HepG2 (cell line): ENCODE measurements around the gene DBNDD2. TPM values are rescaled to one million over a fixed set of nuclear protein-coding genes. Genes with fewer than 3 reads are reported as not detected.
A peak's percentile ranks its signal among the peaks of the same experiment; 100 is the strongest.

Experiments
- CCAR2 ChIP-seq: fragments of 200-400 bp; formaldehyde crosslinking; optimal IDR thresholded peaks from 2 replicates; pipeline ENCODE3; 2018; ENCODE audit warnings: low read depth, mild to moderate bottlenecking, low read length, moderate library complexity
- DNMT3B ChIP-seq: conservative IDR thresholded peaks from 2 replicates; pipeline ENCODE4 v1.6.1; 2016; ENCODE audit warnings: missing biosample characterization, control low read depth
- ETV6 ChIP-seq: sonication (generic); formaldehyde crosslinking; conservative IDR thresholded peaks from 2 replicates; pipeline ENCODE4 v1.4.0; 2020; ENCODE audit warnings: missing genetic modification reagents
- KLF12 ChIP-seq: sonication (generic); formaldehyde crosslinking; IDR thresholded peaks from 2 replicates; pipeline ENCODE4 v1.4.0; 2020; ENCODE audit warnings: missing genetic modification reagents, borderline replicate concordance
- MAFK ChIP-seq, 2 experiments: IDR thresholded peaks in 1 of 2; conservative IDR thresholded peaks in 1 of 2; 2 replicates each; pipeline ENCODE4 v1.6.1; 2011; ENCODE audit warnings: improper control_type of control experiment in 2 of 2, low read length in 2 of 2
- NPAS2 ChIP-seq: sonication (generic); formaldehyde crosslinking; IDR thresholded peaks from 2 replicates; pipeline ENCODE4 v1.8.0; 2022; ENCODE audit warnings: mild to moderate bottlenecking, missing genetic modification reagents, borderline replicate concordance
- REPIN1 ChIP-seq: sonication (generic); formaldehyde crosslinking; IDR thresholded peaks from 2 replicates; pipeline ENCODE4 v1.8.0; 2022; ENCODE audit warnings: missing genetic modification reagents, low read depth, mild to moderate bottlenecking, borderline replicate concordance
- RFXAP ChIP-seq: sonication (generic); formaldehyde crosslinking; IDR thresholded peaks from 2 replicates; pipeline ENCODE4 v1.4.0; 2020; ENCODE audit warnings: missing genetic modification reagents, borderline replicate concordance
- SAP130 ChIP-seq: IDR thresholded peaks from 2 replicates; pipeline ENCODE4 v1.6.1; 2016; ENCODE audit warnings: low read depth
- SMAD1 ChIP-seq: sonication (generic); formaldehyde crosslinking; IDR thresholded peaks from 2 replicates; pipeline ENCODE4 v1.4.0; 2020; ENCODE audit warnings: missing genetic modification reagents, low read depth, mild to moderate bottlenecking, borderline replicate concordance
- SSRP1 ChIP-seq: IDR thresholded peaks from 2 replicates; pipeline ENCODE4 v1.6.1; 2016; ENCODE audit warnings: control low read depth
- TEAD2 ChIP-seq: sonication (generic); formaldehyde crosslinking; IDR thresholded peaks from 2 replicates; pipeline ENCODE4 v1.9.0; 2021; ENCODE audit warnings: missing genetic modification reagents
- TP53 ChIP-seq: sonication (generic); formaldehyde crosslinking; conservative IDR thresholded peaks from 2 replicates; pipeline ENCODE4 v1.4.0; 2020; ENCODE audit warnings: missing genetic modification reagents
- WIZ ChIP-seq: sonication (generic); formaldehyde crosslinking; IDR thresholded peaks from 2 replicates; pipeline ENCODE4 v1.5.1; 2020; ENCODE audit warnings: mild to moderate bottlenecking, missing genetic modification reagents
- ZFP37 ChIP-seq: sonication (generic); formaldehyde crosslinking; IDR thresholded peaks from 2 replicates; pipeline ENCODE4 v1.4.0; 2020; ENCODE audit warnings: missing genetic modification reagents, borderline replicate concordance
- ZFYVE20 ChIP-seq: sonication (generic); formaldehyde crosslinking; IDR thresholded peaks from 2 replicates; pipeline ENCODE4 v1.8.0; 2023; ENCODE audit warnings: low read depth, mild to moderate bottlenecking, moderate library complexity, missing genetic modification reagents, borderline replicate concordance
- ZNF264 ChIP-seq: sonication (generic); formaldehyde crosslinking; IDR thresholded peaks from 2 replicates; pipeline ENCODE4 v1.4.0; 2020; ENCODE audit warnings: missing genetic modification reagents
- ZNF614 ChIP-seq: IDR thresholded peaks from 2 replicates; pipeline ENCODE4 v1.6.1; 2018; ENCODE audit warnings: missing biosample characterization, missing genetic modification reagents, inconsistent platforms, borderline replicate concordance
- ZNF713 ChIP-seq: sonication (generic); formaldehyde crosslinking; IDR thresholded peaks from 2 replicates; pipeline ENCODE4 v1.4.0; 2020; ENCODE audit warnings: mild to moderate bottlenecking, missing genetic modification reagents
- ZNF883 ChIP-seq: sonication (generic); formaldehyde crosslinking; IDR thresholded peaks from 2 replicates; pipeline ENCODE4 v1.5.1; 2020; ENCODE audit warnings: mild to moderate bottlenecking, missing genetic modification reagents; ENCODE audit errors: not compliant biosample characterization
- polyA plus RNA-seq, 8 experiments: library from polyadenylated mRNA; depleted of rRNA in 3 of 8; stranded (reverse) in 7 of 8; unstranded in 1 of 8; fragments of >200 nt; fragmentation: Illumina TruSeq in 4 of 8; extraction: Trizol in 4 of 8; gene quantifications; 2 replicates each; pipeline versions ENCODE4 v1.2.1 to v1.2.3, GENCODE V29; 2011 to 2016; ENCODE audit warnings: low read depth in 4 of 8, missing spikeins in 1 of 8, mixed read lengths in 1 of 8; ENCODE audit not compliant: insufficient read depth in 1 of 8
- total RNA-seq, 5 experiments: library from RNA; depleted of rRNA; stranded (reverse); fragments of >200 nt; fragmentation: Illumina TruSeq; extraction: Trizol; gene quantifications; 2 replicates each; pipeline ENCODE4 v1.2.3, GENCODE V29; 2016; ENCODE audit warnings: low read depth in 1 of 5
- TF ChIP-seq, protein P1 (sequence below), 2 experiments: fragments of 450-650 bp in 1 of 2; sonication (generic) in 1 of 2; formaldehyde crosslinking; IDR thresholded peaks; 2 replicates each; pipeline versions ENCODE4 v1.5.0 to v1.8.0; 2020 to 2022; ENCODE audit warnings: mild to moderate bottlenecking in 1 of 2, missing genetic modification reagents in 1 of 2
- TF ChIP-seq, protein P2 (sequence below): sonication (generic); formaldehyde crosslinking; IDR thresholded peaks from 2 replicates; pipeline ENCODE4 v1.4.0; 2020; ENCODE audit warnings: mild to moderate bottlenecking, missing genetic modification reagents
- TF ChIP-seq, protein P3 (sequence below): sonication (generic); formaldehyde crosslinking; IDR thresholded peaks from 2 replicates; pipeline ENCODE4 v1.8.0; 2022; ENCODE audit warnings: mild to moderate bottlenecking, missing genetic modification reagents, moderate library complexity
- TF ChIP-seq, protein P4 (sequence below): sonication (generic); formaldehyde crosslinking; IDR thresholded peaks from 2 replicates; pipeline ENCODE4 v1.8.1; 2023; ENCODE audit warnings: missing genetic modification reagents, inconsistent platforms, borderline replicate concordance
- TF ChIP-seq, protein P5 (sequence below): sonication (generic); formaldehyde crosslinking; IDR thresholded peaks from 2 replicates; pipeline ENCODE4 v1.4.0; 2020; ENCODE audit warnings: missing genetic modification reagents

The DBNDD2 gene
- total and polyA plus RNA-seq, 2 of the 13 experiments (the other 11 are each of a cell fraction or from before 2014, with no cell fraction given) = 16.7 to 47.6 TPM

DNA sequence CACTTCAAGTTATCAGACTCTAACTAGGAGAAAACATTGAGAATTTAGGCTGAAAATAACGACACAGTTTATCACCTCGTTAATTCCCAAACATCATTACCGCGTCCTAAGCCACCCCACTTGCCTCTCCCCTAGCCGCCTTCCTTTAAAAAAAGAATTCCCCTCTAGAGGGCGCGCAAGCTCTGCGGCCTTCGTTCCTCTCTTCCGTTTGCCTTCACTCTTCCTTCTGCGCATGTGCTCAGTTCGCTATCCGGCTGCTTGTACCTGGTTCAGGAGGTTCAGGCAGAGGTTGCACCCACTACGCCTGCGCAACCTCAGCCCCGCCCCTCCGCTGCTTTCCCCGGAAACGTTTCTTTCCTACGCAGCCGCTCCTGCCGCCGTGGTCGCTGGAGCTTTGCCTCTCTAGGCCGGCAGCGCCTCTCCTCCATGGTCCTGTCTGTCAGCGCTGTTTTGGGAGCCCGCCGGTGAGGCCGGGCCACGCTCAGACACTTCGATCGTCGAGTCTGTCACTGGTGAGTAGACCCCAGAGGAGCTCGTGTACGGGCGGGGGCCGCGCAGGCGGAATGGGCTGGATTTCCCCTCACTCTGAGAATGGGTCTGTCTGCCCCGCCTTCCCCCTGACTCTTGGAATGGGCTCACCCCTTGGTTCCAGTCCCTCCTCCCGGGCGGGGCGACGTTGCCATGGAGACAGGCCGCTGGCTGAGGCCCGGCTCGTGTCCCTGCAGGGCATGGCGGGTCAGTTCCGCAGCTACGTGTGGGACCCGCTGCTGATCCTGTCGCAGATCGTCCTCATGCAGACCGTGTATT, 45.1 kb upstream of the DBNDD2 start, which contains the start of gene SYS1 (continued):
- TF ChIP-seq, protein P1, sequence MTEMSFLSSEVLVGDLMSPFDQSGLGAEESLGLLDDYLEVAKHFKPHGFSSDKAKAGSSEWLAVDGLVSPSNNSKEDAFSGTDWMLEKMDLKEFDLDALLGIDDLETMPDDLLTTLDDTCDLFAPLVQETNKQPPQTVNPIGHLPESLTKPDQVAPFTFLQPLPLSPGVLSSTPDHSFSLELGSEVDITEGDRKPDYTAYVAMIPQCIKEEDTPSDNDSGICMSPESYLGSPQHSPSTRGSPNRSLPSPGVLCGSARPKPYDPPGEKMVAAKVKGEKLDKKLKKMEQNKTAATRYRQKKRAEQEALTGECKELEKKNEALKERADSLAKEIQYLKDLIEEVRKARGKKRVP (CRISPR knock-in tag; IDR thresholded peaks at IDR 0.05) = peak in 1 of 2 experiments; percentile 73; a peak in 1 of 4 replicates
- TF ChIP-seq RFXAP (CRISPR knock-in tag) (peak; percentile 27; the same call in 1 of the 2 replicates), ZNF264 (CRISPR knock-in tag) (no peak; the same call in 1 of the 2 replicates), ZNF713 (CRISPR knock-in tag) (peak; percentile 95; the same call in 1 of the 2 replicates), ZNF614 (CRISPR knock-in tag) (peak; percentile 94), WIZ (CRISPR knock-in tag) (no peak; the same call in 1 of the 2 replicates), ZFP37 (CRISPR knock-in tag) (no peak), NPAS2 (CRISPR knock-in tag) (no peak), SAP130 (peak; percentile 100), REPIN1 (CRISPR knock-in tag) (peak; percentile 97), TP53 (CRISPR knock-in tag) (no peak; the same call in 1 of the 2 replicates), MAFK (conservative IDR thresholded peaks at IDR 0.05 in 1 of 2, IDR thresholded peaks at IDR 0.05 in 1 of 2; ENCODE audit: low read length in 2 of 2) (no peak), KLF12 (CRISPR knock-in tag) (peak; percentile 29; the same call in 1 of the 2 replicates), SMAD1 (CRISPR knock-in tag) (peak; percentile 98; the same call in 1 of the 2 replicates), ZFYVE20 (CRISPR knock-in tag) (peak; percentile 29; the same call in 1 of the 2 replicates), SSRP1 (peak; percentile 72; the same call in 1 of the 2 replicates), ETV6 (CRISPR knock-in tag) (peak; percentile 46; the same call in 1 of the 2 replicates), ZNF883 (CRISPR knock-in tag) (peak; percentile 96), CCAR2 (peak; percentile 29), DNMT3B (CRISPR knock-in tag) (peak; percentile 55), TEAD2 (CRISPR knock-in tag) (peak; percentile 76)
- TF ChIP-seq, protein P2, sequence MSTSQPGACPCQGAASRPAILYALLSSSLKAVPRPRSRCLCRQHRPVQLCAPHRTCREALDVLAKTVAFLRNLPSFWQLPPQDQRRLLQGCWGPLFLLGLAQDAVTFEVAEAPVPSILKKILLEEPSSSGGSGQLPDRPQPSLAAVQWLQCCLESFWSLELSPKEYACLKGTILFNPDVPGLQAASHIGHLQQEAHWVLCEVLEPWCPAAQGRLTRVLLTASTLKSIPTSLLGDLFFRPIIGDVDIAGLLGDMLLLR (CRISPR knock-in tag) = peak; percentile 95; the same call in 1 of the 2 replicates
- TF ChIP-seq, protein P3, sequence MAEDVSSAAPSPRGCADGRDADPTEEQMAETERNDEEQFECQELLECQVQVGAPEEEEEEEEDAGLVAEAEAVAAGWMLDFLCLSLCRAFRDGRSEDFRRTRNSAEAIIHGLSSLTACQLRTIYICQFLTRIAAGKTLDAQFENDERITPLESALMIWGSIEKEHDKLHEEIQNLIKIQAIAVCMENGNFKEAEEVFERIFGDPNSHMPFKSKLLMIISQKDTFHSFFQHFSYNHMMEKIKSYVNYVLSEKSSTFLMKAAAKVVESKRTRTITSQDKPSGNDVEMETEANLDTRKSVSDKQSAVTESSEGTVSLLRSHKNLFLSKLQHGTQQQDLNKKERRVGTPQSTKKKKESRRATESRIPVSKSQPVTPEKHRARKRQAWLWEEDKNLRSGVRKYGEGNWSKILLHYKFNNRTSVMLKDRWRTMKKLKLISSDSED (CRISPR knock-in tag) = no peak
- TF ChIP-seq, protein P4, sequence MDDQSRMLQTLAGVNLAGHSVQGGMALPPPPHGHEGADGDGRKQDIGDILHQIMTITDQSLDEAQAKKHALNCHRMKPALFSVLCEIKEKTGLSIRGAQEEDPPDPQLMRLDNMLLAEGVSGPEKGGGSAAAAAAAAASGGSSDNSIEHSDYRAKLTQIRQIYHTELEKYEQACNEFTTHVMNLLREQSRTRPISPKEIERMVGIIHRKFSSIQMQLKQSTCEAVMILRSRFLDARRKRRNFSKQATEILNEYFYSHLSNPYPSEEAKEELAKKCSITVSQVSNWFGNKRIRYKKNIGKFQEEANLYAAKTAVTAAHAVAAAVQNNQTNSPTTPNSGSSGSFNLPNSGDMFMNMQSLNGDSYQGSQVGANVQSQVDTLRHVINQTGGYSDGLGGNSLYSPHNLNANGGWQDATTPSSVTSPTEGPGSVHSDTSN = no peak
- TF ChIP-seq, protein P5, sequence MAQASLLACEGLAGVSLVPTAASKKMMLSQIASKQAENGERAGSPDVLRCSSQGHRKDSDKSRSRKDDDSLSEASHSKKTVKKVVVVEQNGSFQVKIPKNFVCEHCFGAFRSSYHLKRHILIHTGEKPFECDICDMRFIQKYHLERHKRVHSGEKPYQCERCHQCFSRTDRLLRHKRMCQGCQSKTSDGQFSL (CRISPR knock-in tag) = peak; percentile 76; the same call in 1 of the 2 replicates
